Adrenal gland (tissue), 12 donors: Measurements from ENCODE around the gene SSTR4. TPM values are rescaled to one million over a fixed set of nuclear protein-coding genes. Genes with fewer than 3 reads are reported as not detected.

Experiments
- DNase-seq, 7 donors: peaks; one replicate each; pipeline ENCODE4 v3.0.0-alpha.2; 2019 to 2020
- H3K27ac ChIP-seq, 5 donors: fragments of 200-600 bp; sonication (generic) in 4 of 5; 1 replicate in 3 of 5; 2 replicates in 2 of 5; pipeline versions ENCODE4 v1.5.1 to v1.8.0; 2016 to 2020; ENCODE audit warnings: mild to moderate bottlenecking in 1 of 5
- H3K27me3 ChIP-seq: fragments of 200-600 bp; 2 replicates; pipeline ENCODE4 v1.8.0; 2021
- H3K36me3 ChIP-seq, 2 donors: fragments of 200-600 bp; replicated peaks in 1 of 2; 1 replicate in 1 of 2; 2 replicates in 1 of 2; pipeline versions ENCODE4 v1.5.1 to v1.8.0; 2018 to 2022
- H3K4me1 ChIP-seq, 2 donors: fragments of 200-600 bp; replicated peaks in 1 of 2; 1 replicate in 1 of 2; 2 replicates in 1 of 2; pipeline versions ENCODE4 v1.5.1 to v1.8.0; 2018 to 2021
- H3K4me3 ChIP-seq, 4 donors: fragments of 200-600 bp; sonication (generic) in 3 of 4; one replicate each; pipeline ENCODE4 v1.5.1; 2016 to 2018
- H3K9me3 ChIP-seq, 3 donors: fragments of 200-600 bp; sonication (generic) in 1 of 3; replicated peaks in 1 of 3; 1 replicate in 2 of 3; 2 replicates in 1 of 3; pipeline versions ENCODE4 v1.5.1 to v1.8.0; 2016 to 2021
- CTCF ChIP-seq, 6 experiments: fragments of 450-650 bp in 4 of 6; fragments of 200-600 bp in 2 of 6; sonication (generic) in 1 of 6; IDR thresholded peaks; 1 replicate in 5 of 6; 2 replicates in 1 of 6; pipeline versions ENCODE4 v1.5.1 to v1.8.0; 2016 to 2021; ENCODE audit warnings: antibody characterized with exemption in 6 of 6, mild to moderate bottlenecking in 2 of 6, moderate library complexity in 1 of 6
- POLR2A ChIP-seq, 2 donors: fragments of 450-650 bp; IDR thresholded peaks; one replicate each; pipeline ENCODE4 v1.6.1; 2017; ENCODE audit warnings: antibody characterized with exemption in 2 of 2, mild to moderate bottlenecking in 2 of 2, moderate library complexity in 1 of 2
- WGBS, 4 donors: extraction: QIAGEN DNeasy Blood & Tissue Kit in 2 of 4; methylation state at CpG; one replicate each; pipeline versions ENCODE4 v1.1.5 to v1.1.7; 2013 to 2017; 5-methylcytosine and 5-hydroxymethylcytosine counted together
- intact Hi-C, 2 donors: fragments of 100-400 bp; cut with DNase I; formaldehyde crosslinking; loops; one replicate each; pipeline versions ENCODE4 v1.14.1 to v1.15.0; 2022 to 2023
- polyA plus RNA-seq, 3 donors: library from polyadenylated mRNA; stranded (reverse); fragments of 200-250 nt in 2 of 3; fragments of 350-450 nt in 1 of 3; fragmentation: Illumina TruSeq in 1 of 3; extraction: RNeasy Lipid Tissue Mini Kit (QIAGEN cat#74804) in 1 of 3; gene quantifications; one replicate each; pipeline ENCODE4 v1.2.3, GENCODE V29; 2013 to 2014
- total RNA-seq, 9 donors: library from RNA; depleted of rRNA in 4 of 9; stranded (reverse); fragments of >200 nt in 4 of 9; fragments of 120-200 nt in 1 of 9; fragmentation: NEBNext Ultra II Directional in 1 of 9; extraction: Animal tissue kit (Norgen Biotek cat#: 25700) in 1 of 9; gene quantifications; one replicate each; pipeline versions ENCODE4 v1.1.0 to v1.2.4, GENCODE V29; 2013 to 2023
- donor health status: healthy with polysubstance abuse.
- donor health status: Bipolar disorder and iron deficiency.
- donor health status: DM: yes; HTN: yes; CAD: no.
- donor health status: DM: no; HTN: no; CAD: no.
- donor health status: DM: no; HTN: no; CAD: no.
- donor health status: DM: yes; HTN: yes; CAD: no.

Gene SSTR4
- total and polyA plus RNA-seq, 12 donors = not detected

GRCh38 chr20:23002276-23002675 lies 32.8 kb upstream of the SSTR4 start:
- Histone ChIP-seq H3K4me1 (no peaks in the 10 kb centered on the region), H3K4me3 (no peak overlapping the region), H3K9me3 (no peaks in the 10 kb centered on the region), H3K27ac (no peak overlapping the region), H3K36me3 (no peaks in the 10 kb centered on the region), H3K27me3 (no peaks in the 10 kb centered on the region)
- DNase-seq = no peak
- WGBS, 4 donors = 88 to 92% (median 91%) methylated on average over 4 to 6 of the region's 6 CpGs
- intact Hi-C loops = no loop called here
- TF ChIP-seq POLR2A (IDR thresholded peaks at IDR 0.05) (no peak), CTCF (IDR thresholded peaks at IDR 0.05) (no peak)

- DNase-seq = no peak
- Histone ChIP-seq H3K36me3 (no peaks in the 10 kb centered on the region), H3K27ac (no peak overlapping the region), H3K4me1 (no peaks in the 10 kb centered on the region), H3K9me3 (no peaks in the 10 kb centered on the region), H3K27me3 (no peaks in the 10 kb centered on the region), H3K4me3 (no peak overlapping the region)
- 85 to 100% (median 99%) methylated on average over 1 of the region's 1 CpG for WGBS, 4 donors
- intact Hi-C loops = no loop called here
- TF ChIP-seq POLR2A (IDR thresholded peaks at IDR 0.05) = no peak
- no peak for TF ChIP-seq CTCF (IDR thresholded peaks at IDR 0.05)
Measured at GRCh38 chr20:23003077-23003635, 32.0 kb upstream of the SSTR4 start.

GRCh38 chr20:23003881-23004460 lies 31.1 kb upstream of the SSTR4 start:
- TF ChIP-seq CTCF (IDR thresholded peaks at IDR 0.05) = no peak
- no peak for TF ChIP-seq POLR2A (IDR thresholded peaks at IDR 0.05)
- intact Hi-C loops = no loop called here
- 58 to 69% (median 60%) methylated on average over 2 of the region's 2 CpGs for WGBS, 4 donors
- H3K27ac ChIP-seq = no peak overlapping the region
- no peak overlapping the region for H3K4me3 ChIP-seq
- no peaks in the 10 kb centered on the region for H3K27me3 ChIP-seq
- H3K4me1 ChIP-seq = no peaks in the 10 kb centered on the region
- no peaks in the 10 kb centered on the region for H3K36me3 ChIP-seq
- H3K9me3 ChIP-seq = no peaks in the 10 kb centered on the region
- no peak for DNase-seq

- no peaks in the 10 kb centered on the region for H3K4me1 ChIP-seq
- no peaks in the 10 kb centered on the region for H3K27me3 ChIP-seq
- no peak for TF ChIP-seq POLR2A (IDR thresholded peaks at IDR 0.05)
- no peak overlapping the region for H3K27ac ChIP-seq
- intact Hi-C loops = no loop called here
- no peaks in the 10 kb centered on the region for H3K9me3 ChIP-seq
- no peaks in the 10 kb centered on the region for H3K36me3 ChIP-seq
- DNase-seq = no peak
- H3K4me3 ChIP-seq = no peak overlapping the region
Measured at GRCh38 chr20:23005776-23006175, 29.3 kb upstream of the SSTR4 start.

GRCh38 chr20:23007462-23007861 lies 27.6 kb upstream of the SSTR4 start:
- DNase-seq = no peak
- no peak overlapping the region for H3K27ac ChIP-seq
- TF ChIP-seq CTCF (IDR thresholded peaks at IDR 0.05) = no peak
- TF ChIP-seq POLR2A (IDR thresholded peaks at IDR 0.05) = no peak
- H3K9me3 ChIP-seq = no peaks in the 10 kb centered on the region
- WGBS, 4 donors = 70 to 90% (median 79%) methylated on average over 3 of the region's 3 CpGs
- H3K36me3 ChIP-seq = no peaks in the 10 kb centered on the region
- H3K27me3 ChIP-seq = no peaks in the 10 kb centered on the region
- no peak overlapping the region for H3K4me3 ChIP-seq
- no peaks in the 10 kb centered on the region for H3K4me1 ChIP-seq
- intact Hi-C loops = no loop called here
